PC-9 (cell line): ENCODE data around the gene CACNA1E. TPM values are rescaled to one million over a fixed set of nuclear protein-coding genes. Genes with fewer than 3 reads are reported as not detected.

Experiments
- BruUV-seq: library from RNA; stranded (reverse); fragments of 400-500 nt; replicated peaks from 2 replicates; lab custom pipeline; 2021; lab: Mats Ljungman, UMichigan
- CTCF ChIA-PET: fragments of 300-600 bp; sonication (Branson Sonifier 250); formaldehyde crosslinking; loops from one replicate; lab custom pipeline; 2022; ENCODE audit warnings: antibody characterized with exemption; lab: Charles Lee
- POLR2A ChIA-PET: fragments of 300-600 bp; sonication (Branson Sonifier 250); formaldehyde crosslinking; loops from one replicate; lab custom pipeline; 2022; ENCODE audit warnings: antibody characterized with exemption; ENCODE audit not compliant: unreplicated experiment; lab: Charles Lee
- DNase-seq, 2 experiments: peaks; one replicate each; pipeline versions ENCODE4 v3.0.0 to v3.0.0-alpha.2; 2015 to 2022; ENCODE audit warnings: mixed read lengths in 1 of 2
- H2AFZ ChIP-seq: fragments of 200-600 bp; sonication (generic); 2 replicates; pipeline ENCODE4 v1.8.1; 2017; ENCODE audit warnings: antibody characterized with exemption
- H3F3A ChIP-seq: fragments of 200-600 bp; sonication (generic); 2 replicates; pipeline ENCODE4 v1.8.1; 2017; ENCODE audit warnings: antibody characterized with exemption, mild to moderate bottlenecking, low read depth; ENCODE audit not compliant: insufficient read depth
- H3K27ac ChIP-seq: fragments of 200-600 bp; sonication (generic); 2 replicates; pipeline ENCODE4 v1.6.1; 2016; ENCODE audit warnings: mixed run types
- H3K27me3 ChIP-seq: fragments of 200-600 bp; sonication (generic); 2 replicates; pipeline ENCODE4 v1.6.1; 2016; ENCODE audit warnings: low read depth, mixed run types; ENCODE audit not compliant: insufficient read depth
- H3K36me3 ChIP-seq: fragments of 200-600 bp; sonication (generic); 2 replicates; pipeline ENCODE4 v1.6.1; 2016; ENCODE audit warnings: low read depth, mixed run types
- H3K4me1 ChIP-seq: fragments of 200-600 bp; sonication (generic); replicated peaks from 2 replicates; pipeline ENCODE4 v1.6.1; 2016; ENCODE audit warnings: mixed run types; ENCODE audit not compliant: insufficient read depth
- H3K4me2 ChIP-seq: fragments of 200-600 bp; sonication (generic); 2 replicates; pipeline ENCODE4 v1.6.1; 2017; ENCODE audit warnings: mixed run types
- H3K4me3 ChIP-seq: fragments of 200-600 bp; sonication (generic); 2 replicates; pipeline ENCODE4 v1.6.1; 2016; ENCODE audit warnings: mixed run types
- H3K79me2 ChIP-seq: fragments of 200-600 bp; sonication (generic); 2 replicates; pipeline ENCODE4 v1.6.1; 2017; ENCODE audit warnings: low read depth, mixed run types
- H3K9me2 ChIP-seq: fragments of 200-600 bp; sonication (generic); 2 replicates; pipeline ENCODE4 v1.8.1; 2017; ENCODE audit warnings: mild to moderate bottlenecking; ENCODE audit not compliant: insufficient read depth
- H3K9me3 ChIP-seq: fragments of 200-600 bp; sonication (generic); 2 replicates; pipeline ENCODE4 v1.8.1; 2016; ENCODE audit warnings: low read depth; ENCODE audit not compliant: insufficient read depth
- H4K20me1 ChIP-seq: fragments of 200-600 bp; sonication (generic); 2 replicates; pipeline ENCODE4 v1.8.1; 2017; ENCODE audit not compliant: insufficient read depth
- EZH2 ChIP-seq: fragments of 200-600 bp; sonication (generic); IDR thresholded peaks from 2 replicates; pipeline ENCODE4 v1.8.0; 2017; ENCODE audit warnings: antibody characterized with exemption, low read depth
- intact Hi-C: fragments of 100-400 bp; cut with micrococcal nuclease; formaldehyde crosslinking; loops from one replicate; pipeline ENCODE4 v1.10.0; 2022; ENCODE audit not compliant: unreplicated experiment
- total RNA-seq: library from RNA; stranded (reverse); gene quantifications from 2 replicates; pipeline ENCODE4 v1.2.3, GENCODE V29; 2021
- TF ChIP-seq, protein P1 (sequence below): fragments of 200-600 bp; sonication (generic); conservative IDR thresholded peaks from 2 replicates; pipeline ENCODE4 v1.6.1; 2017; ENCODE audit warnings: mixed run types, antibody characterized with exemption, mild to moderate bottlenecking, moderate library complexity

Gene CACNA1E
- total RNA-seq, 1 experiment from 2014 or later: not detected

DNA sequence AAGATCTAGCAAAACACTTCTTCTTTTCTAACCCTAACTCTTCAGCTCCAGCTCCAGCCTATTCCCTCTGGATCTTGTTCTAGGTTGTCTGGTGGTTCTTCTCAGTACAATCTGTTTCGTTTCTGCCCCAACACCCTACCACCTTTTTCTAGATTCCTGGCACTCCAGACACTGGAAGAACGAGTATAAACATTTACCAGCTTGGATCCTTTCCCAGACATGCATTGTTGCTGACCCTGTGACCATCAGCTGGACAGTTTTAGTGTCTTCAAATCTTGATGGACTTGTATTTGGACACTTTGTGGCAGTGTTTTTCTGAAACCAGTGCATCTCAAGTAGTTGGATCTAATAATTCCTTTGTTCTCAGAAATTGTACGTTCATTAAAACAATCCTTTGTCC is 30.6 kb upstream of the CACNA1E start:
- H3K27ac ChIP-seq: no peak overlapping the region
- H3F3A ChIP-seq: no peaks in the 10 kb centered on the region
- DNase-seq: no peak
- no peak overlapping the region for H3K4me3 ChIP-seq
- no peaks in the 10 kb centered on the region for H3K9me2 ChIP-seq
- H3K4me1 ChIP-seq: no peaks in the 10 kb centered on the region
- no peak overlapping the region for H2AFZ ChIP-seq
- intact Hi-C loops: no loop called here
- H3K79me2 ChIP-seq: no peaks in the 10 kb centered on the region
- ChIA-PET POLR2A (no interaction called here), CTCF (no interaction called here)
- peaks cover 5% of the 10 kb centered on the region for H3K27me3 ChIP-seq
- no peak overlapping the region for H3K4me2 ChIP-seq
- H4K20me1 ChIP-seq: no peaks in the 10 kb centered on the region
- TF ChIP-seq, protein P1, sequence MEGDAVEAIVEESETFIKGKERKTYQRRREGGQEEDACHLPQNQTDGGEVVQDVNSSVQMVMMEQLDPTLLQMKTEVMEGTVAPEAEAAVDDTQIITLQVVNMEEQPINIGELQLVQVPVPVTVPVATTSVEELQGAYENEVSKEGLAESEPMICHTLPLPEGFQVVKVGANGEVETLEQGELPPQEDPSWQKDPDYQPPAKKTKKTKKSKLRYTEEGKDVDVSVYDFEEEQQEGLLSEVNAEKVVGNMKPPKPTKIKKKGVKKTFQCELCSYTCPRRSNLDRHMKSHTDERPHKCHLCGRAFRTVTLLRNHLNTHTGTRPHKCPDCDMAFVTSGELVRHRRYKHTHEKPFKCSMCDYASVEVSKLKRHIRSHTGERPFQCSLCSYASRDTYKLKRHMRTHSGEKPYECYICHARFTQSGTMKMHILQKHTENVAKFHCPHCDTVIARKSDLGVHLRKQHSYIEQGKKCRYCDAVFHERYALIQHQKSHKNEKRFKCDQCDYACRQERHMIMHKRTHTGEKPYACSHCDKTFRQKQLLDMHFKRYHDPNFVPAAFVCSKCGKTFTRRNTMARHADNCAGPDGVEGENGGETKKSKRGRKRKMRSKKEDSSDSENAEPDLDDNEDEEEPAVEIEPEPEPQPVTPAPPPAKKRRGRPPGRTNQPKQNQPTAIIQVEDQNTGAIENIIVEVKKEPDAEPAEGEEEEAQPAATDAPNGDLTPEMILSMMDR: no peak
- no peak for TF ChIP-seq EZH2
- no peaks in the 10 kb centered on the region for H3K9me3 ChIP-seq
- BruUV-seq: no TSS peak
- H3K36me3 ChIP-seq: no peaks in the 10 kb centered on the region

DNA sequence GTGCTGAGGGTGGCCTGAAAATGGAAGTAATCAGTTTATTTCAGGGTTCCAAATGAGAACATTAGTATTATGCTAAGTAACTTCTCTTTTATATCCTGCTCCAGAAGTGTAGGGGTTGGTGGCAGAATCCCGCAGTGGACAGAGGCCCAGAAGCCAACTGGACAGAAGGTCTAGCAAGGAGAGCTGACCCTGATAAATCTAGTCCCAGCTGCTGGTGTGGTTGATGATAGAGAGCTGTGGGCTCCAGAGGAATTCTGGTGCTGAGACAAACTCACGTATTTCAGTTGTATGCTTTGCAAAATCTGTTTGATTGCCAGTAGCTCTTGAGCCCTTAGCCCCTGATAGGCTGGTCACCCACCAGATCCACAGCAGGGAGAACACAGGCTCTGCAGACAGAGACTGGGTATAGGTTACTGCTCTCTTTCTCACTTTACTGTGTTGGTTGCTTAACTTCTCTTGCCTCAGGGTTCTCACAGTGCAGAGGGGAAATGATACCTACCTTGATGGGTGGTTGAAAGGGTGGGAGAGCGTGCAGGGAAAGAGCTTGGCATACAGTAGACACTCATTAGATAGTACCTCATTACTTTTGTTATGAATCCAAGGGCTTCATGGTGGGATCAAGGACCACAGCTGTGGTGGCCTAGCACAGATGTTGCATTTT is 29.6 kb upstream of the CACNA1E start:
- POLR2A ChIA-PET: no interaction called here
- CTCF ChIA-PET: no interaction called here
- DNase-seq: no peak
- no peak for TF ChIP-seq EZH2
- TF ChIP-seq, protein P1: no peak
- no peaks in the 10 kb centered on the region for H3K4me1 ChIP-seq
- H3K9me2 ChIP-seq: no peaks in the 10 kb centered on the region
- no peak overlapping the region for H3K4me3 ChIP-seq
- no peaks in the 10 kb centered on the region for H3K36me3 ChIP-seq
- no TSS peak for BruUV-seq
- H3K27me3 ChIP-seq: no peaks in the 10 kb centered on the region; the same call in none of the 2 replicates
- H3K9me3 ChIP-seq: no peaks in the 10 kb centered on the region
- H3F3A ChIP-seq: no peaks in the 10 kb centered on the region
- H4K20me1 ChIP-seq: no peaks in the 10 kb centered on the region
- H3K27ac ChIP-seq: no peak overlapping the region
- no peak overlapping the region for H3K4me2 ChIP-seq
- H2AFZ ChIP-seq: no peak overlapping the region
- intact Hi-C loops: no loop called here
- no peaks in the 10 kb centered on the region for H3K79me2 ChIP-seq

DNA sequence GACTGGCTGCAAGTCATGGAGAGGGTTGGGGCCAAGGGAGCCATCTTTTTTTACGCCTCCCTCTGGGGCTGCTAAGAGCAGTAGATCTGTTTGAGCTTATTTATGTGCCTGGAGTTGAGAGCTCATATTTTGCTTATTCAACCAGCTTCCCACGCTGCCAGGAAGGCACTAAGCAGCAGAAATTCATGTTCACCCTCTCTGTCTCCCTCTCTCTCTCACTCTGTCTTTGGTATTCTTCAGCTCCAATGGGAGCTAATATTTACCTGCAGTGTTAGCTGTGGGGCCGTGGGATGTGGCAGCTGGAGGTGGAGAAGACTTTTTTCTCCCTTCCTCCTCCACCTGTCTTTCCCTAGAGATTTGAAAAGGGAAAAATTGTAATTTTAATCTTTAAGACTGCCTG is 26.8 kb upstream of the CACNA1E start:
- CTCF ChIA-PET: no interaction called here
- Histone ChIP-seq H3K79me2 (no peaks in the 10 kb centered on the region), H3K9me2 (no peaks in the 10 kb centered on the region), H3K36me3 (no peaks in the 10 kb centered on the region), H3F3A (no peaks in the 10 kb centered on the region), H3K4me3 (no peak overlapping the region), H3K4me1 (no peaks in the 10 kb centered on the region), H3K9me3 (no peaks in the 10 kb centered on the region), H3K4me2 (no peak overlapping the region), H3K27ac (no peak overlapping the region), H3K27me3 (peaks cover 11% of the 10 kb centered on the region), H2AFZ (no peak overlapping the region), H4K20me1 (no peaks in the 10 kb centered on the region)
- POLR2A ChIA-PET: no interaction called here
- no TSS peak for BruUV-seq
- intact Hi-C loops: no loop called here
- DNase-seq: no peak
- TF ChIP-seq, protein P1: no peak
- no peak for TF ChIP-seq EZH2
